K562 (cell line): ENCODE results near the gene PDE11A.

Experiments used
- CREB1 ChIP-seq, 2 experiments: sonication (generic) in 1 of 2; formaldehyde crosslinking in 1 of 2; IDR thresholded peaks; 2 replicates each; pipeline versions ENCODE4 v1.6.1 to v1.8.0; 2012 to 2022; ENCODE audit warnings: inconsistent platforms in 1 of 2, mild to moderate bottlenecking in 1 of 2, missing genetic modification reagents in 1 of 2, moderate library complexity in 1 of 2
- MXI1 ChIP-seq: IDR thresholded peaks from 2 replicates; pipeline ENCODE4 v1.6.1; 2011; ENCODE audit warnings: low read depth, mild to moderate bottlenecking, improper control_type of control experiment, low read length
- TF ChIP-seq, protein P1 (sequence below), 3 experiments: IDR thresholded peaks in 2 of 3; conservative IDR thresholded peaks in 1 of 3; 2 replicates each; pipeline ENCODE4 v1.5.1; 2011 to 2012; ENCODE audit warnings: low read length in 3 of 3, mild to moderate bottlenecking in 3 of 3, control low read depth in 2 of 3, improper control_type of control experiment in 1 of 3, inconsistent platforms in 1 of 3, low read depth in 1 of 3, mixed read lengths in 1 of 3, moderate library complexity in 1 of 3; ENCODE audit not compliant: insufficient read depth in 2 of 3
- TF ChIP-seq, protein P2 (sequence below): sonication (generic); formaldehyde crosslinking; IDR thresholded peaks from 2 replicates; pipeline ENCODE4 v1.8.1; 2023; ENCODE audit warnings: mild to moderate bottlenecking, missing genetic modification reagents

DNA sequence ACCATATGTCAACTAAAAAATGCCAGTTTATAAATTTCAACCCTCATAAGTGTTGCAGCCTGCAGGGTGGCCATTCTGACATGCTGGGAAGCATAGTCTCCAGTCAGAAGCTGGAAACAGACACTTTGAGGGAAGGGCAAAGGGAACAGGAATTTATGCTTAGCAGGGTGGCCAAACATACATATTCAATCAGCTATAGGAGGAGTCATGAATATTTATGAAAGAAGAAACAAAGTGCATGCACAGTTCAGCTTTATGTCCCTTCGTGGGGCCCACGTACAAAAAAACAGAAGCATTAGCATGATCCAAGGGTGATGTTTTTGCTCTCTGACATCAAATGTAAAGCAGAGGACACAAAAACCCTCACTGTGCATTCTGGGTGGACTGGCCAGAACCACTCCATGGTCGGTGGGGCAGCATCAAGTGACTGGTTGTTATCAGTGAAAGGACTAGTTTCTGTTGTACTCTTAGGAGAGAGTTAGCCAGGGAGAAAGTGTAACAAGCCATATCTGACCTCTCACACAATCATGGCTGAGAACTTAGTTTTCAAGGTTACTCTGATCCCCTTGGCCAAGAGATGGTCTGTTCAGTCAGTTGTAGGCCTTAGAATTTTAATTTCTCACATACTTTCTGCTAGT is 9.9 kb upstream of the PDE11A start:
- TF ChIP-seq CREB1 (IDR thresholded peaks at IDR 0.05) (no peak), CREB1 (CRISPR knock-in tag; IDR thresholded peaks at IDR 0.05) (no peak), MXI1 (no peak)
- TF ChIP-seq, protein P1, sequence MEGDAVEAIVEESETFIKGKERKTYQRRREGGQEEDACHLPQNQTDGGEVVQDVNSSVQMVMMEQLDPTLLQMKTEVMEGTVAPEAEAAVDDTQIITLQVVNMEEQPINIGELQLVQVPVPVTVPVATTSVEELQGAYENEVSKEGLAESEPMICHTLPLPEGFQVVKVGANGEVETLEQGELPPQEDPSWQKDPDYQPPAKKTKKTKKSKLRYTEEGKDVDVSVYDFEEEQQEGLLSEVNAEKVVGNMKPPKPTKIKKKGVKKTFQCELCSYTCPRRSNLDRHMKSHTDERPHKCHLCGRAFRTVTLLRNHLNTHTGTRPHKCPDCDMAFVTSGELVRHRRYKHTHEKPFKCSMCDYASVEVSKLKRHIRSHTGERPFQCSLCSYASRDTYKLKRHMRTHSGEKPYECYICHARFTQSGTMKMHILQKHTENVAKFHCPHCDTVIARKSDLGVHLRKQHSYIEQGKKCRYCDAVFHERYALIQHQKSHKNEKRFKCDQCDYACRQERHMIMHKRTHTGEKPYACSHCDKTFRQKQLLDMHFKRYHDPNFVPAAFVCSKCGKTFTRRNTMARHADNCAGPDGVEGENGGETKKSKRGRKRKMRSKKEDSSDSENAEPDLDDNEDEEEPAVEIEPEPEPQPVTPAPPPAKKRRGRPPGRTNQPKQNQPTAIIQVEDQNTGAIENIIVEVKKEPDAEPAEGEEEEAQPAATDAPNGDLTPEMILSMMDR (IDR thresholded peaks at IDR 0.05 in 2 of 3, conservative IDR thresholded peaks at IDR 0.05 in 1 of 3; ENCODE audit: insufficient read depth in 2 of 3, low read depth in 1 of 3, low read length in 3 of 3) = no peak
- TF ChIP-seq, protein P2, sequence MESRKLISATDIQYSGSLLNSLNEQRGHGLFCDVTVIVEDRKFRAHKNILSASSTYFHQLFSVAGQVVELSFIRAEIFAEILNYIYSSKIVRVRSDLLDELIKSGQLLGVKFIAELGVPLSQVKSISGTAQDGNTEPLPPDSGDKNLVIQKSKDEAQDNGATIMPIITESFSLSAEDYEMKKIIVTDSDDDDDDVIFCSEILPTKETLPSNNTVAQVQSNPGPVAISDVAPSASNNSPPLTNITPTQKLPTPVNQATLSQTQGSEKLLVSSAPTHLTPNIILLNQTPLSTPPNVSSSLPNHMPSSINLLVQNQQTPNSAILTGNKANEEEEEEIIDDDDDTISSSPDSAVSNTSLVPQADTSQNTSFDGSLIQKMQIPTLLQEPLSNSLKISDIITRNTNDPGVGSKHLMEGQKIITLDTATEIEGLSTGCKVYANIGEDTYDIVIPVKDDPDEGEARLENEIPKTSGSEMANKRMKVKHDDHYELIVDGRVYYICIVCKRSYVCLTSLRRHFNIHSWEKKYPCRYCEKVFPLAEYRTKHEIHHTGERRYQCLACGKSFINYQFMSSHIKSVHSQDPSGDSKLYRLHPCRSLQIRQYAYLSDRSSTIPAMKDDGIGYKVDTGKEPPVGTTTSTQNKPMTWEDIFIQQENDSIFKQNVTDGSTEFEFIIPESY (CRISPR knock-in tag) = no peak
